ENCODE data around the gene MITD1.
"Not testable (repeated sequence)": the region's sequence is repeated elsewhere in the genome, so short reads cannot be mapped to it uniquely, and the experiment has no call there.

MITD1 gene

DNA sequence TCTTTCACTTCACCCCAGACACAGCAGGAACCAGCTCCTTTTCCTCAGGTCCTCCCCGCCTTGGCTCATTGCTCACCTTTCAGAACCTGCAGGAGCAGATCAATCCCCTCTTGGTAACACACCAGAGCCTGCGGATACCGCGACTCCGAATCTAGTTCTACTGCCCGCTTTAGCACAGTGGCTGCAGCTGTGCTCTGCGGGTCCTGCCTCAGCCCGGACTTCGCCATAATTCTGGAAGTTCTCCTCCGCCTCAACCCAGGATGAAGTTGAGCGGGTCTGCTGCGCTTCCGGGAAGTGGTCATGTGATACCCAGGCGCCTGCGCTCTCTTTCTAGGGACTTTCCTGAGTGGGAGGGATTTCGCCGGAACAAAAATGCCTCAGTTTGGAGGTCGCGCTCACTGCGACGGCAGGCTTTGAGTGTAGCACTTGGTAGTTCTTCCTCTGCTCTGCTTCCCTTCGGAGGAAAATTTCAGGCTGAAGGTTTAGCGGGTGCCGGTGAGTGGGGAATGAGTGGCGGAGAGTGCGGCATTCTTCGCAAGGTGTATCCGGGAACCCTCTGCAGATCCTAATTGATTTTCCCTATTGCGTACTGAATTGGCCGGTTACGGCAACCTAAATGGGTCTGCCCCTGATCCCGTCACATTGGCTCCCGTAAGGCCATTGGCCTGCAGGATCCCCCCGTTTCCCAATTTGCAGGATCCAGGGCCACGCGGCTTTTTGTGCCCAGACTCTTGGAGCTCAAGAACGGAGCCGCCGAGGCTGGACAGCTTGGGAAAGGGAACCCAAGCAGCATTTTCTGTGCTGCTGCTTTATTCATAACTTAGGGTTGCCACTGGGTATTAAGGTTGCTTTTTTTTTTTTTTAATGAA is at the start of gene MITD1, which contains the start of gene MRPL30:
Gene MITD1, minus strand, starts transcription at position 304 of the 869 bp plus-strand sequence. Its CDS starts 77 bp downstream, at position 227.
Gene MRPL30, plus strand, starts transcription at position 430 of the 869 bp plus-strand sequence. CDS start 5,020 bp downstream, outside the sequence.
- DNase-seq: peak; percentile 96

DNA sequence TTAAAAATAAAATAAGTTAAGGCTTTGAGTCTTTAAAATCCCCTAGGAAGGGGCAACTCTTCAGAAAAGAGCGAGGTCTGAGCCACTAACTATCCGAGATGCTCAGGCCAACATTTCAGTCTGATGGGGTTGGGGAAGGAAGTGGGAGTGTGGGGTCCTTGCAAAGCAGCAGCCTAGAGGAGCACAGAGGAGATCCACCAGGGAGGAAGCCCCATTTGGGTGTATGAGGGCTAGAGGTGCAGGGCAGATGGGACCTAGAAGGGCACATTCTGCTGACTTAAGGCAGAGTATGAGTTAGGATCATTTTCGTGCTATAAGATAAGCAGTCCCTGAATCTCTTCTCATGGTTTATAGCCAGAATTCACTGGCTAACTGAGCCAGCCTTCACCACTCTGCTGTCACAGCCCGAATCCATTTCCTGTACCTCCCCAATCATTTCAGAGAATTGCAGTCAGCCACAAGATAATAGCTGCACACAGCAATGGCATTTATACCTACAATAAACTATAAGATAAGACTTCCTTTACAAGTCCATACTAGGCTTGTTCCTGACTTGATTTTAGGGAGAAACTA is 37.2 kb upstream of the MITD1 start:
- peak; percentile 29 for DNase-seq

DNA sequence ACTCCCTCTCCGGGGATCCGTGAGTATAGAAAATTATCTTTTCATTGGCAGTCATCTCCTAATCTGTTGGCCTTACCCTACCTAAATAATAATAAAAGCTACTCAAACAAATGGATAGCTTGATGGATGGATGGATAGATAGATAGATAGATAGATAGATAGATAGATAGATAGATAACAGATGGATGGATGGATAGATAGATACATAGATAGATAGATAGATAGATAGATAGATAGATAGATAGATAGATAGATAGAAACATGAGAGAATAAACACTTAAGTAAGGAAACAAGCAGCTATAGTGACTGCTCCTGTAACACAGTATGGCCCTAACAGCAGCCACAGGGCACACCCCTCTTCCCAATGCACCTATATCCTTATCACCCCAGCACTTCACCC is 35.2 kb upstream of the MITD1 start:
- DNase-seq: no peak

DNA sequence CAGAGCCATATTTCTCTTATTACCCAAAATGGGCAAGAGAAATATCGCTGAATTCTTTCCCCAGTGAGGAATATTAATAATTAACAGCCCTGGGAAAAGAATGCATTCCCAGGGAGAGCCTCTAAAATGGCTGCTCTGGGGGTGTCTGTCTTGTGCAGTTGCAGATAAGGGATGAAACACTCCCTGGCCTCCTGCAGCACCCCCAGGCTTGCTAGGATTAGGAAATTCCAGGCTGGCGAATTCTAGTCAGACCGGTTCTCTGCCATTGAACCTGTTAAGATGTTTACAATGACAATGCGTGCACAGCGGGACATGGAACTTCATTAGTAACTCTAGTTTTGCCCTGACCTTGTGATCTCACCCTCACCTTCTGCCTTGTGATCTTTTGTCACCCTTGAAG is 24.6 kb upstream of the MITD1 start:
- DNase-seq: no peak

DNA sequence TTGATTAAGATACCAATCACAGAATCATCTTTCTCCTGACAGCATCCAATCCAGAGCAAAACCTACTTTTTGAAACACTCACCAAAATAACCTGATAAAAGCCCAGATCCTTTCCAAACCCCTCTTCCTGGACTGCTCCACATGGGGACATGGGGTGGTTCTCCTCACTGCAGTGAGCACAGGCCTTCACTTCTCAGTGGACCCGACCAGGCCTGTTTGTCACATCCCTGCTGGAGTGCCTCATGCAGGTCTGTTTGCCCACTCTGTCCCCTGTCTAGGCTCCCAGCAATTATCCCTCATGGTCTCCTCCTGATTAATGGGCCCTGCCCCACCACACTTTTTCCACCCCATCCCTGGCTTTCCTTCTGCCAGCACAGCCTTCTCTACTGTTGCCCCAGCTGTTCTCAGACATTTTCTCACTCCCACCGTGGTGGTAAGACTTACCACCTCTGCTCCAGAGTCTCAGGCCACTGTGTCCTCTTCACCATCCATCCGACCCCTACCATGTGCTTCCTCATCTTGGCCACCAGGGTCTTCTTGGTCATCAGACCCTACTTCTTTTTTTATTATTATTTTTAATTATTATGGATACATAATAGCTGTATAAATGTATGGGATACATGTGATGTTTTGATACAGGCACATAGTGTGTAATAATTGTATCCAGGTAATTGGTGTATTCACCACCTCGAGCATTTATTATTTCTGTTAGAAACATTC is 21.3 kb upstream of the MITD1 start:
- DNase-seq: no peak

DNA sequence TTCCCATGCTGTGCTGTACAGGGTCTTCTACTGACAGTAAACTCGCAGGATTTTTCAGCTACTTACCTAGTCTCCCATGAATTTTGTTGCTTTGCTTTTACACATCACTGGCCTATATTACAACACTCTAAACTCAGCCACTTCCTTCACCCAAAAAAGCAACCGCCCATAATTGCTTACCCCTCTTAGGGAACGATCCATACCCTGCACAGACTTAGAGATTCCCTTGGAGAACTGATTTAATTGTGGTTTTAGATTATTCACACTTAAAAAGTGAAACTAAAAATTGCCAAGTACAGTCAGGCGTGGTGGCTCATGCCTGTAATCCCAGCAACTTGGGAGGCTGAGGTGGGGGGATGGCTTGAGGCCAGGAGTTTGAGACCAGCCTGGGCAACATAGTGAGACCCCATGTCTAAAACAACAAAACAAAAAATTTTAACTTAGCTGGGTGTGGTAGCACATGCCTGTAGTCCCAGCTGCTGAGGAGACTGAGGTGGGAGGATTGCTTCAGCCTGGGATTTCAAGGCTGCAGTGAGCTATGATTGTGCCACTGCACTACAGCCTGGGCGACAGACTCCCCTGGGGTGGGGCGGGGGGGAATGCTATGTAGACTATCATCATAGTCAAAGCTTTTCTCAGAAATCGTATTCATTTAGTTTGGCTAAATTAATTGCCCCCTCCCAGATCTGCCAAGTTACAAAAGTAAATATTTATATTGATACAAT is 19.4 kb upstream of the MITD1 start:
- no peak for DNase-seq

DNA sequence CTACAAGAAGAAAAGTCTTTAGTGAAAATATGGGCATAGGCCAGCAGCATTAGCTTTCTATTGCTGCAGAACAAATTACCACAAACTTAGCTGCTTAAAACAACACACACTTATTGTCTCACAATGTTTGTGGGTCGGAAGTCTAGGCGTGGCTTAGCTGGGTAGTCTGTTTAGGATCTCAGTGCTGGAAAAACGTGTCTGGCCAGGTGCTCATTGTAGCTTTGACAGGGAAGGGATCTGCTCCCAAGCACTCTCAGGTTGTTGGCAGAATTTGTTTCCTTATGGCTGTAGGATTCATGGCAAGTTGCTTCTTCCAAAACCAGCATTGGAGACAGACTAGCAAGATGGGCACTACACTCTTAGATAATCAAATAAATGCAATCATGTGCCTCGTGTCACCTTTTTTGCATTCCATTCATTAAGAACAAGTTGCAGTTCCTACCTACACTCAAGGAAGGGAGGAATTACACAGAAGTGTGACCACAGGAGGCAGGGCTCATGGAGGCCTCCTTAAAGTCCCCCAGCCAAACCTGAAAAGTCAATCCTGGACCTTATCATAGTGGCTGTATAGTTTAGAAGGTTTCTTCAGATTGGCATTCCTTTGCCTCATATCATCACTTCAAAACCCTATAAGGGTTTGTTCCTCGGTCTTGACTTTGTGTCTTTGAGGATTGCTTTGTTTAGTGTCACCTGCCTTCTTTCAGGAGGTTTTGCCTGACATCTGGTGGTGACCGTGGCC is 17.4 kb upstream of the MITD1 start:
- DNase-seq: no peak

DNA sequence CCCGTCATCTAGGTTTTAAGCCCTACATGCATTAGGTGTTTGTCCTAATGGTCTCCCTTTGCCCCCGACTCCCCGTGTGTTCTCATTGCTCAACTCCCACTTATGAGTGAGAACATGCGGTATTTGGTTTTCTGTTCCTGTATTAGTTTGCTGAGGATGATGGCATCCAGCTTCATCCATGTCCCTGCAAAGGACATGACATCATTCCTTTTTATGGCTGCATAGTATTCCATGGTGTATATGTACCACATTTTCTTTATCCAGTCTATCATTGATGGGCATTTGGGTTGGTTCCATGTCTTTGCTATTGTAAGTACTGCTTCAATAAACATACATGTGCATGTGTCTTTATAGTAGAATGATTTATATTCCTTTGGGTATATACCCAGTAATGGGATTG is 11.5 kb upstream of the MITD1 start:
- DNase-seq: not testable (repeated sequence)

DNA sequence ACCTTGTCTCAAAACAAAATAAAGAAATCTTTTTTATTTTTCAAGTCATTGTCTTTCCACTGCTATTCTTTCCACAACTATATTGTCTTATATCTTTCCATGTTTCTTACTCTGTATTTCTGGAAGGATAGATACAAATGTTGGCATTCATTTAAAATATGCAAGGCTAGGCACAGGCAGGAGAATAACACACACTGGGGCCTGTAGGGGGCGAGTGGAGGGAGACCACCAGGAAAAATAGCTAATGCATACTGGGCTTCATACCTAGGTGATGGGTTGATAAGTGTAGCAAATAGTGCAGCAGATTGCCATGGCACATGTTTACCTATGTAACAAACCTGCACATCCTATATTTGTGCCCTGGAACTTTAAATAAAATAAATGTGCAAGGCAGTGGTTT is 9.7 kb upstream of the MITD1 start:
- DNase-seq: no peak

DNA sequence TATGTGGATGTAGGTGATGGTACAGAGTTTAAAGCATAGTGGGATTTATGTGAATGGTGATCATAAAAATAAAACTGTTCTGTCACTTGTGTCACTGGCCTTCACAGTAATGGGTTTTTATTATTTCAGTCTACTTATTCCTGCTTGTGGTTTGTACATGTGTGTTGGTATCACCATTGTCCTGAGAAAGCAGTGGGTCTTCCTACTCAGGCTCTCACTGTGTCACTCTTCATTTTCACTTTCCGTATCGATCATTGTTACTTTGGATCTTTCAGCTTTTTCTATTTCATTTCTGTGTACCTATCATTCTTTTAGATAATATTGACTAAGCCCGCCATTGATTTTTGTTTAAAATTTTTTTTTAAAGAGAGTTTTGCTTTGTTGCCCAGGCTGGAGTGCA is 7.5 kb upstream of the MITD1 start:
- DNase-seq: no peak

DNA sequence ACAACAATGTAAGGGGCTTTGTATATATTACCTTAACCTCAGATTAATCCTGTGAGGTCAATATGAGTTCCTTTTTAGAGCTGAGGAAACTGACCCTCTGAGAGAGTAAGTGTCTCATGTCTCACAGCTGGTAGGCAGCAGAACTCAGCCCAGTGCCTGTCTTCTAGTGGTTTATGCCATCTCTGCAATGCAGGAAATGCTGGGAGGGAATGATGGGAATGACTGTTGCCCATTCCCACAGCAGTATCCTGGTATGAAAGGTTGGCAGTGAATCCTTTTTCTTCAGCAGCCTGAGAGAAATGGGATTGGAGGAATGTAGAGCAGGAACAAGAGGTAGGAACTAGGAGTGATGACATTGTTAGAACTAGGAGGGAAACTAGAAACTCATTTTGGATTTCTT is 6.2 kb upstream of the MITD1 start:
- DNase-seq: no peak

DNA sequence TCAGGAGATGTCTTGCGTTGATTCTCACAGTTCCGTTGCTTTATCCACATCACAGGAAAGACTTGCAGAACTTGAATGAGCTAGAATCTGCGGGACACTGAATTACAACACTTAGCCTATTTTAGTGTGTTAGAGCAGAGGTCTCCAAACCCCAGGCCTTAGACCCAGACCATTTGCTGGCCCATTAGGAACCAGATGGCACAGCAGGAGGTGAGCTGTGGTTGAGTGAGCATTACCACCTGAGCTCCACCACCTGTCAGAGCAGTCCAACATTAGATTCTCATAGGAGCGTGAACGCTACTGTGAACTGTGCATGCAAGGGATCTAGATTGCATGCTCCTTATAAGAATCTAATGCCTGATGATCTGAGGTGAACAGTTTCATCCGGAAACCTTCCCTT is 4.0 kb upstream of the MITD1 start:
- DNase-seq: no peak

DNA sequence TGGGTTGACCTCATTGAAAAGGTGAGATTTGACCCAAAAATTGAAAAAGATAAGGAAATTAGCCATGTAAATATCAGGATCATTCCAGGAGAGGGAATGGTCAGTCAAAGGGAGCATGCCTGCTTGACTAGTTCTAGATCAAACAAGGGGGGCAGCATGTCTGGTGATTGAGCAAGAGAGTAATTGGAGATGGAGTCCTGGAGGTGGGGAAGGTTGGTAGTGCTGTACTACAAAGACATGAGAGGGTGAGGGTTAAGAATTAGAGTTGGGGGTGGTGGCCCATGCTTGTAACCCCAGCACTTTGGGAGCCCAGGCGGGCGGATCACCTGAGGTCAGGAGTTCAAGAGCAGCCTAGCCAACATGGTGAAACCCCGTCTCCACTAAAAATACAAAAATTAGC is 2.2 kb upstream of the MITD1 start:
- no peak for DNase-seq

DNA sequence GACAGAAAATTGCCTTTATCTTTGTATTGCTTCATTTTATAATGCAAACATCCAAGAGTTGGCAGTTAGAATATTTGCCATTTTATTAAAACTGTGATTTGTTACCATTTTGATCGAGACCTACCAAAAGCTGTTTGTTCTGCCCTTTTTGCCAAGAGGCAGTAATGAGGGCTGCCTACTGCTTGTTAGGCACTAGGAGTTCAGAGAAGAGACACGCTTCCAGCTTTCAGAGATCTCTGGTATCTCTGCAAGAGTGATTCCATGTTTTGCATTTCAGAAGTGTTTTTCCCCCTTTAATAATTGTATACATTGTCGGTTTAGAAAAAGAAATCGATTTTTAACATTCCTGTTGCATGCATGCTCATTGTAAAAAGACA is 754 bp upstream of the MITD1 start:
- peak; percentile 46 for DNase-seq

DNA sequence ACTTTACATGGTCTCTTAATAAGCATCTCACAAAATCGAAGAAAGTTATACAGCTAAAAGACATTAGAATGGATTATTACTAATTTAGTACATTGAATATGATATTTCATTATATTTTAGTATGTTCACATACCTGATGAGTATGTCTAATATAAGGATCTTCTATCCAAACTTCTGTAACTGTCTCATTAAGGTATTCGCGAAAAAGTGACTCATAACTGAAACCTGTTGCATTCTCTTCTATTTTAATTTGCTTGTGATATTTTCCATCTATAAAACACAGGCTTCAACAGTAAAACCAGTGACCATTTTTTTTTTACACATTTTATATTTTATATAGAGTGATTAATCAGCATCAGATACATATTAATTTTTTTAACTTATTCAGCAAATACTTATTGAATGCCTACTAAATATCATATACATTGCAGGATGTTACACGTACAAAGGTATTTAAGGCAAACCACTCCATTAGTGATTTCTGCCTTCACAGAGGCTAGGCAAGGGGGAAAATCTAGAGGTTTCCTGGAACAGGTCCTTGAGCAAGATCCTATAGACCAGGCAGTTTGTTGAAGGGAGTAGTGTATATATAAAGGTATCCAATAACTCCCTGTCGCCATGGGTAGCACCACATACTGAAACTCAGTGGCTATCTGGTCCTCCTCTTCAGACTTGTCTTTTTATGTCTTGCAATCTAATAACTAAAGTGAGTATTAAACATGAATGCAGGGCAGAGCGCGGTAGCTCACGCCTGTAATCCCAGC is 9.3 kb downstream of the MITD1 start:
- no peak for DNase-seq

DNA sequence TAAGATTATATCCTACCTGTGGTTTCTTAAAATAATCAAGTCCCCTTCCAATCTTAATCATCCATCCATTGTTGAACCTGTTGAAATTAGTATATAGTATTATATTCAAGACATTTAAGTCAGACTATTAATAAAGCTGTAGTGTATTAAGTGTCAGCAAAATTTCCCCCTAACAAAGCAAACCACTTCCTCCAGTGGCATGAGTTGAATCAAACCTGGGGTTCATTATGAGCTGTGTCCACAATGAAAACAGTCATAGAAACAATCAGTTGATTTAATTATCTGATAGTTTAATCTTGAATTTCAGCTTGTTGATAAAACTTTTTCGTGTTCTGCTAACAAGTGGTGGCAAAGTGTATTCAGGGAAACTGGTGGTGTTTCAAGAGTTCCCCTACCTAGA is 11.3 kb downstream of the MITD1 start:
- no peak for DNase-seq

DNA sequence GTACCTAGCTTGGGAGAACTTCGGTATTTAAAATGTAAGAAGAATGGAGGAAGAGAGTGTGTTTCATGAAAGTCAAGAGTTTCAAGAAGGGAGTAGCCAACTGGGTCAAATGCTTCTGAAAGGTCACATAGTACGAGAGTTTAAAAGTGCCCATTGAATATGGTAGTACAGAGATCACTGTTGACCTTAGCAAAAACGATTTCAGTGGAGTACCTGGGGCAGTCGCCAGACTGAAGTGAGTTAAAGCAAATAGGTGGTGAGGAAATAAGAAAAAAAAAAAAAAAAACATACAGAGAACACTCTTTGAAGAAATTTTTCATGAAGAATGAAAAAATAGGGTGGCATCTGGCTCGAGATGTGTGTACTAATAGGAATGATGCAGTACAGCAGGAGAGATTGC is 14.6 kb downstream of the MITD1 start:
- no peak for DNase-seq

DNA sequence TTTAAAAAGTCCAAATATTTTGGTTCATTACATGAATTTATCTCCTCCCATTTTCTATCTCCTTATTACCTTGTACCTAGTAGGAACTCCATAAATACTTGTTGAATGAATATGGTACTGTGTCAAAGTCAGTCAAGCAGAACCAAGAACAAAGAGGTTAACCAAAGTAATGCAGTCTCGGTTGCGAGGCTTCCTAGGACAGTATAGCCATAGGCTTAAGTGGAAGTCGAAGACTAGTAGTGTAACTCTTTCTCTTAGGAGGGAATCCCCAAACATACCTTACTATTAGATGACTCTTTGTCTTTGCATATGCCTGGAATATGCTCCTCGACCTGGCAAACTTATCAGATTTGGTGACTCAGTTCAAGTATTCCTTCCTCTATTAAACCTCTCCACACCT is 21.3 kb downstream of the MITD1 start:
- no peak for DNase-seq

DNA sequence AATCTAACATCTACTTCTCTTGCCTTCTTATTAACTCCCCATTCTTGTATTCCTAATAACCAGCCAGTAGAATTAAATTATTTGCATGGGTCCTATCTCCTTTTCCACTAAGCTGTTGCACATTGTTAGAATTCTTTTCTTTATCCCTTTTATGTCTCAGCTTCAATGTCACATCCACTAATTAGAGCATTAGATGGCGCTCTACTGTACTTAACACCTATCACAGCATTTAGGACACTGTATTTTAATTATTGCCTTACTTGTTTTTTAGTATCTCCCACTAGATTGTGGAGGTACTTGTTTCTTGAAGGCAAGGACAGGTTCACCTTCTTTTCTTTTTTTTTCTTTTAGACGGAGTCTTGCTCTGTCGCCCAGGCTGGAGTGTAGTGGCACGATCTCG is 22.3 kb downstream of the MITD1 start:
- DNase-seq: no peak

DNA sequence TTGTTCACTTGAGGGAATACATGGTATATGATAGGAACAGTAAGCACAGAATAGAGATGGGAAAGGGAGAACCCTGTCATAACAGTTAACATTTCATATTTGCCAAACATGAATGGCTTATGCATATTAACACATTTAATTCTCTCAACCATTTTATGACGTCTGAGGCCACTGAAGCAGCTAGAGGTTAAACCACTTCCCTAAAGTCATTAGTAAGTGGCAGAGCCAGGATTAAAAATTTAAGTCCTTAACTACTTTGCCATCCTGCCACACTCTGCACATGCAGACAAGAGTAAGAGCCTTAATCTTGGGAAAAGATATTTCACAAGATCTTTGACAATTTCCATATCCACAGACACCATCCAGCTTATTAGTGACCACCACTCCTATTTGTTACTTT is 24.0 kb downstream of the MITD1 start:
- no peak for DNase-seq

DNA sequence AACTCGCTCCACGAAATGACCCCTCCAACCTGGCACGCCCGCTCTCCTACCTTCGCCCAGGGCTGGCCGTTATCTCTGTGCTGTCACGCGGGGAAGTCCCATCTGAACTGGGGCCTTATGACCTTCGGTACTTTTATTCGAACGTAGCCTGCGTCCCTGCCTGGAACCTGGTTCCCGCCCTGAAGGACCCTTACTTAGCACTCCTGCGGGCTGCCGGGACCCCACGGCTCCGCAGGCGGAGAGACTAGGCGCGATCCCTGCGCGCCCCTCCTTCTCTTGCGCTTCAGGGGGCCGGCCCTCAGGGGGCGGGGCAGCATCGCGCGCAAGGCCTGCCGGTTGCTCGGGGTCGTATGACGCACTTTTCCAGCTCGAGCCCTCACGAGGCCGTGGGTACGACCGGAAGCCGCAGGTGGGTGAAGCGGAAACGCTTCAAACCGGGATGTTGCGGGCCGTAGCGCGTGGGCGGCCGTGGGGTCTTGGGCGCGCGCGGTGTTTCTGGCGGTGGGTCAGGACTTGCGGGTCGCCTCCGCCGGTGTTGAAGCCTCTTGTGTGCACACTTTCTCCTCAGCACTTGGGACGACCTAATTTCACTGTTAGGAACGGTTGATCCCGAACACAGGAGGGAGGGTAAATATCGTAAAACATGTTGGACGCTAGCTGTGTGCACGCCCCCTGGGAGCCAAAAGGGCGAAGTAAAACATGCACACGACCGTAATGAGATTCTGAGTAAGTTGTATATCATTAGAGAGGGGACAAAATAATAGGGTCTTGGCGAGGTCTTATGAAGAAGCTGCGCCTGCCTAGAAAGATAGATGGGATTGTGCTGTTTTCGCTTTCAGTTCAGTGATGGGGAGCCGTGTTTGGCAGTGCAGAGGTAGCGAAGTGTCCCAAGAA is 26.0 kb downstream of the MITD1 start, which contains the start of the genes LIPT1 and TSGA10:
Gene LIPT1, plus strand, starts transcription at position 325 of the 894 bp plus-strand sequence. CDS start 6,991 bp downstream, outside the sequence.
Gene TSGA10, minus strand, starts transcription at position 300 of the 894 bp plus-strand sequence. CDS start 45,503 bp downstream, outside the sequence.
- DNase-seq: peak; percentile 94

Data from hematopoietic multipotent progenitor cell treated with erythropoietin and hydrocortisone succinate and interleukin-3 and kit ligand, for 8 days (in vitro differentiated cells).